Hair follicular keratinocyte (primary cell): Measurements from ENCODE around the gene APOBEC2. TPM values are rescaled to one million over a fixed set of nuclear protein-coding genes. Genes with fewer than 3 reads are reported as not detected.

Source experiments
- total RNA-seq: library from RNA; depleted of rRNA; stranded (reverse); fragments of >200 nt; gene quantifications from 2 replicates; pipeline ENCODE4 v1.2.3, GENCODE V29; 2015

The APOBEC2 gene
- total RNA-seq: not detected in 2 replicates

DNA sequence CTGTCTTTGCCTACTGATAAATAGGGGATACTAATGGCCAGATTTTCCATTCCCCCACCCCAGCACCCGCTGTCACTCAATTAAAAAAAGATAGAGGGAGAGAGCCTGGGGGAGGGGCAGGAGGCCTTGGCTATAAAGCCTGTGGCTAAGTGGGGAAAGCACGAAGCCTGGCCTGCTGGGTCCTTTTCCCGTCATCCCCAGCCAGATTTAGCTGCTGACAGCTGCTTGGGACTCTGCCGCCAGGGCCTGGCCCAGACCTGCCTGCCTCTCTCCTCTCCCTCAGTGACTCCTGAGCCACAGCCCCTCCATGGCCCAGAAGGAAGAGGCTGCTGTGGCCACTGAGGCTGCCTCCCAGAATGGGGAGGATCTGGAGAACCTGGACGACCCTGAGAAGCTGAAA is at the start of gene APOBEC2:
Gene APOBEC2, plus strand, starts transcription at position 162 of the 400 bp plus-strand sequence. Its CDS starts 146 bp downstream, at position 308.

DNA sequence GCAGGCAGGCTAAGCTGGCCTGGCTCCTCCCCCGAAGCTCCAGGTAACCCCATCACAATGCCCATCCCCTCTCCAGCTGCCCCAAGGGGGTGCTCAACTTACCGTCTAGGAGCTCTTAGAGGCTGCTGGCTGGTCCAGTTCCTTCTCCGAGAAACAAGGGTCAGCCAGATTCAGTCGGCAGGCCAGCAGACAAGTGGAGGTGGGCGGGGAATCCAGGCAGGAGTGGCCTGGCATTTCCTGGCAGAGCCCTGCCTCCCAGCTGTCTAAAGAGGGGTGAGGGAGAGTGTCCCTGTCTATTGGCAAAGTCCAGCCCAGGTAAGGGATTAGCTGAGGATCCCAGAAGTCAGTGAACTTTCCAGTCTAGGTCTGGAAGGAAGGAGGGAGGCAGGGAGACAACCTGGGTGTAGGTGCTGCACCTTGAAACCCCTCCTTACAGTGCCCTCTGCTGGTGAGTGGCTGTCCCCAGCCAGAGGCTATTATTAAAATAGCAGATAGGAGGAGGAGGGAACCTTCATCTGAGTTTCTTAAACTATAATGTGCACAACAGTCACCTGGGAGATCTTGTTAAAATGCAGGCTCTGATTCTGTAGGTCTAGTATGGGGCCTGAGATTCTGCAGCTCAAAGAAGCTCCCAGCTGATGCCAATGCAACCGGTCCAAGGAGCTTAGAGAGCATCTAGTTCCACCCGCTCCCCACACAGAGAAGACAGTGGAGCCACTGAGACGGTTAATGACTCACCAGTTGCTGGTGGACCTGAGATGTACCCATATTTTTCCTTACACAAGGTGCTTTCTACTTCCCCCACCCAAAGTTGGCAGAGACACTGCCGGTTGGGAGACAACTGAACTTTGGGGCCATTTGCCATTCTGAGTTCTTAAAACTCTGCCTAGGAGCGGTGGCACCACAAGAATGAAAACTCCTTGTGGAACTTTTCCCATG is 13.7 kb upstream of the APOBEC2 start, which contains the start of gene UNC5CL:
Gene UNC5CL, minus strand, starts transcription at position 162 of the 939 bp plus-strand sequence. CDS start 4,147 bp downstream, outside the sequence.

DNA sequence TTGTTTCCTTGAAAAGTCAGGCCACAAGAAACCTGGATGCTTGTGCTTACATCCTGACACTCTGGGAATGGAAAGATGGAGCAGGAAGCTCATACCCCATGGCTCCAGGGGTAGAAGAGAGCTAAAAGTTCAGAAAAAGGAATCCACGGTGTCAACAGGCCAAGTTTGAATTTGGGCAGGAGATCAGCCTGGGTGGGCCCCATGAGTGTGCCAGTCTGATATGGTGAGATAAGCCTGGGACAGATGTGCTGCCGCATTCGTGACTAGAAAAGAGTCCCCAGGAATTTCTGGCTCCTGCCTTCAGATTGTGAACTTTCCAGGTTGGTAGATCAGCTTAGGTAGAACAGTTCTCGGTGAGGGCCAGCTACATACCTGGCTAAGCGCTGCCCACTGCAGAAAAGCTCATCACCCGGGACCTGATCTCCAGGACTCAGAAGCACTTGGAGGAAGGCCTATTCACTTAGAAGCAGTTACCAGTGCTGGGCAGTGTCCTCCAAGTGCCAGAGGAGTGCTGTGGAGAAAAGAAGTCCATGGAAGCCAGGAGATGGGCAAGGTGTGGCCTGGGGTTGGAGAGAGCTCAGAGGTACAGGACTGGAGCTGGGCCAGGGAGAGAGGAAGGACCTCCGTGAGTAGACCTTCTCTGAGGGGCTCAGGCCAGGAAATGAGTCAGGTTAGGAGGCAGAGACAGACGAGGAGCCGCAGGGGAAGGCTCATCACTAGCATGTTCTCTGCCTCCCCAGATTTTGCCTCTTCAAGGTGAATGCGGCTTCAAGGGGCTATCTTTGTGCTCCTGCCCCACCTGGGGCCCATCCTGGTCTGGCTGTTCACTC is 10.6 kb upstream of the APOBEC2 start, which contains the start of gene TSPO2:
Gene TSPO2, plus strand, starts transcription at position 242 of the 830 bp plus-strand sequence. Its CDS starts 519 bp downstream, at position 761.

DNA sequence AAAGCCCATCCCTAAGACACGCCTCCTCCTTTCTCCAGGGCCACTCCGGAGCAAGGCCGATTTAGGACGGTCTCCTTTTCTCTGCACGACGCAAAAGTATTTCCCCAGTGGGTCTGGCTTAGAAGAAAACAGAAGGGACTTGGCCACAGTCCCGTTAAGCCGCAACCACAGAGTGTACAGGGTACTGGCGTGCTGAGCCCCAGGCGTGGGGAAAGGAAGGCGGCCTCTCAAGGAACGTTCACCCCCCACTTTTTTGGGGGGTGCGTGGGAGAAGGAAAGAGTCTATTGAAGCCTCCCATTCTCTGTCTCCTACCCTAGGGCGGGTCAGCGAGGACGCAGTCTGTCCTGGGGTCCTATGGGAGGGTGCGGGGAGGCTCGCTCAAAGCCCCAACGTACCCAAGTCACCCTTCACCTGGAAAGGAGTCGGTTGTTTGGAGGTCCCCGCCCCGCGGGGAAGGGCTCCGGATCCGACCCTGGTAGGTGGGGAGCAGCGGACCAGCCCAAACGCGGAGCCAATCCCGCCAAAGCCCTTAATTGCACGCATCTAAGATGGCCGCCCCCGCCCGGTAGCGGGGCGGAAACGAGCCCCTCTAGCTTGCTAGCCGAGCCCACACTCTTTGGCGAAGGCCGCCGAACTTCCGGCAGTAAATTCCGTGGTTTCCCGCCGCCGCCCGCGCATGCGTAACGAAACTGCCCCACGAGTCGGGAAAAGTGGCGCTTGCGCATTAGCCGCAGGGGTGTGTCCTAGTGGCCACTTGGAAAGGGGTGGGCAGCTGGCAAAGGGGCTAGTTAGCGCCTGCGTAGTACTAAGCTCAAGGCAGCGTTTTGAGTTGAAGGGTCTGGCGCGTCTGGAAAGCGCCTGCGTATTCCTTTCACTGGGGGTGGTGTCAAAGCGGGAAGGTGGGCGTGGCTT is 19.2 kb downstream of the APOBEC2 start, which contains the start of gene OARD1:
Gene OARD1, minus strand, starts transcription at position 434 of the 913 bp plus-strand sequence. CDS start 722 bp downstream, outside the sequence.

DNA sequence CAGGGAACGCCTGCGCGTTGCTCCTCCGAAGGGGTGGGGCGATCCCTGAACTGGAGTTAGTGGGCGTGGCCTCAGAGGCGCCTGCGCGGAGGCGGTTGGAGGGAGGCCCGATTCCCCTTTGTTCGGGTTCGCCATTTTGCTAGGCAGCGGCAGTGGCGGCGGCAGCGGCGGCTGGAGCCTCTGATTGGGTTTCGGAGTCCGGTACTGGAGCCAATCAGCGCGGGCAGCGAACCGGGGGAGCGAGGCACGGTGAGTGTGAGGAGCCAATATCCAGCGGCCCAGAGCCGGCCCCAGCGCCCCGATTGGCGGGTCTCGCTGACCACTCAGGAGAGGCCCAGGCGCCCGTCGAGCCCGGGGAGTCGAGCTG is 19.8 kb downstream of the APOBEC2 start, which contains the start of gene NFYA:
Gene NFYA, plus strand, starts transcription at position 139 of the 367 bp plus-strand sequence. CDS start 6,116 bp downstream, outside the sequence.

Other genes with a start within 250 kb of the APOBEC2 start
- 0.27 and 0.62 TPM in 2 replicates for gene UNC5CL, start 14.0 kb upstream of the APOBEC2 start, total RNA-seq
- gene TSPO2, start 10.7 kb upstream of the APOBEC2 start, total RNA-seq: not detected in 2 replicates
- 10.2 and 16.3 TPM in 2 replicates for gene OARD1, start 19.2 kb downstream of the APOBEC2 start, total RNA-seq
- 12.7 and 13.7 TPM in 2 replicates for gene NFYA, start 19.8 kb downstream of the APOBEC2 start, total RNA-seq
- gene TREML1, start 101.1 kb downstream of the APOBEC2 start, total RNA-seq: 0.78 TPM in 1 of 2 replicates, not detected in the other
- 3.5 and 5.7 TPM in 2 replicates for gene TREM2, start 109.9 kb downstream of the APOBEC2 start, total RNA-seq
- gene TREML2, start 147.9 kb downstream of the APOBEC2 start, total RNA-seq: 0.08 and 0.23 TPM in 2 replicates
- not detected in 2 replicates for gene TREML4, start 175.1 kb downstream of the APOBEC2 start, total RNA-seq
- 0.31 TPM in 1 of 2 replicates, not detected in the other for gene TREM1, start 233.5 kb downstream of the APOBEC2 start, total RNA-seq